ENCODE results near the gene GRPEL1.

The GRPEL1 gene

DNA sequence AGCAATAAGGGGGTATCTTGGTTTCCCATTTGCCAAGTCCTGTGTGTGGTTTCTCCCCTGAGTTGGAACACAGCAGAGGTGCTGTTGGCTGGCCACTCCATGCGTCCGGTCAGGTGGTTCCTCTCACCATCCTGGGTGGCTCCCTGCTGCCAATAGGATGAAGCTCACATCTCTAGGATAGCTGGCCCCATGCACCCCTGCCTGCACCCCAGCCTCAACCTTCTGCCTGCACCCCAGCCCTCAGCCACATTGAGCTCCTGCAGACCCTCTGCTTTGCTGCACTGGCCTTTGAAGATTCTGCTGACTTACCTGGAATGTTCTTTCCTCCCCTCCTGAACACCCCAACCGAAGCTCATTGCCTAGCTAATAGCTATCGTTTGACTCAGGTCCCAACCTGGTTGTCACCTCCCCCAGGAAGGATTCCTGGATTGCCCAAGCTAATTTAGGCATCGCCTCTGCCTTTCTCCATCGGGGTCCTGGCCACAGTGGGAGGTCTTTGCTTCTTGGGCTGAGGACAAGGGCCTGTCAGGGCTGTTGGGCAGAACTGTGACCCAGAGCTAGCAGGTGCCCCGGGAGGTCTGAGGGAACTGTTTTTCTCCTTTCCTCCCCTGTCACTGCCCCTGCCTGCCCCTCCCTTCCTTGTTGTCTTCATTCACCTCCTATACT is 36.6 kb upstream of the GRPEL1 start:
- TF ChIP-seq TCF12 (IDR thresholded peaks at IDR 0.05; ENCODE audit: low read depth) (no peak), EGR1 (IDR thresholded peaks at IDR 0.05) (no peak), ZBTB7A (IDR thresholded peaks at IDR 0.05; ENCODE audit: low read depth) (no peak), CEBPB (IDR thresholded peaks at IDR 0.05) (no peak), RAD21 (IDR thresholded peaks at IDR 0.05; ENCODE audit: low read depth) (no peak), EP300 (IDR thresholded peaks at IDR 0.05; ENCODE audit: borderline replicate concordance) (no peak), FOXM1 (IDR thresholded peaks at IDR 0.05; ENCODE audit: borderline replicate concordance, low read depth) (no peak), TEAD4 (IDR thresholded peaks at IDR 0.05) (no peak), YY1 (IDR thresholded peaks at IDR 0.05; ENCODE audit: low read depth) (no peak), TAF1 (IDR thresholded peaks at IDR 0.05; ENCODE audit: low read depth) (no peak), NFIC (IDR thresholded peaks at IDR 0.05) (no peak), CREB1 (IDR thresholded peaks at IDR 0.05; ENCODE audit: low read depth) (no peak)
- TF ChIP-seq, protein P1, sequence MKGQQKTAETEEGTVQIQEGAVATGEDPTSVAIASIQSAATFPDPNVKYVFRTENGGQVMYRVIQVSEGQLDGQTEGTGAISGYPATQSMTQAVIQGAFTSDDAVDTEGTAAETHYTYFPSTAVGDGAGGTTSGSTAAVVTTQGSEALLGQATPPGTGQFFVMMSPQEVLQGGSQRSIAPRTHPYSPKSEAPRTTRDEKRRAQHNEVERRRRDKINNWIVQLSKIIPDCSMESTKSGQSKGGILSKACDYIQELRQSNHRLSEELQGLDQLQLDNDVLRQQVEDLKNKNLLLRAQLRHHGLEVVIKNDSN (IDR thresholded peaks at IDR 0.05) = no peak
- TF ChIP-seq, protein P2, sequence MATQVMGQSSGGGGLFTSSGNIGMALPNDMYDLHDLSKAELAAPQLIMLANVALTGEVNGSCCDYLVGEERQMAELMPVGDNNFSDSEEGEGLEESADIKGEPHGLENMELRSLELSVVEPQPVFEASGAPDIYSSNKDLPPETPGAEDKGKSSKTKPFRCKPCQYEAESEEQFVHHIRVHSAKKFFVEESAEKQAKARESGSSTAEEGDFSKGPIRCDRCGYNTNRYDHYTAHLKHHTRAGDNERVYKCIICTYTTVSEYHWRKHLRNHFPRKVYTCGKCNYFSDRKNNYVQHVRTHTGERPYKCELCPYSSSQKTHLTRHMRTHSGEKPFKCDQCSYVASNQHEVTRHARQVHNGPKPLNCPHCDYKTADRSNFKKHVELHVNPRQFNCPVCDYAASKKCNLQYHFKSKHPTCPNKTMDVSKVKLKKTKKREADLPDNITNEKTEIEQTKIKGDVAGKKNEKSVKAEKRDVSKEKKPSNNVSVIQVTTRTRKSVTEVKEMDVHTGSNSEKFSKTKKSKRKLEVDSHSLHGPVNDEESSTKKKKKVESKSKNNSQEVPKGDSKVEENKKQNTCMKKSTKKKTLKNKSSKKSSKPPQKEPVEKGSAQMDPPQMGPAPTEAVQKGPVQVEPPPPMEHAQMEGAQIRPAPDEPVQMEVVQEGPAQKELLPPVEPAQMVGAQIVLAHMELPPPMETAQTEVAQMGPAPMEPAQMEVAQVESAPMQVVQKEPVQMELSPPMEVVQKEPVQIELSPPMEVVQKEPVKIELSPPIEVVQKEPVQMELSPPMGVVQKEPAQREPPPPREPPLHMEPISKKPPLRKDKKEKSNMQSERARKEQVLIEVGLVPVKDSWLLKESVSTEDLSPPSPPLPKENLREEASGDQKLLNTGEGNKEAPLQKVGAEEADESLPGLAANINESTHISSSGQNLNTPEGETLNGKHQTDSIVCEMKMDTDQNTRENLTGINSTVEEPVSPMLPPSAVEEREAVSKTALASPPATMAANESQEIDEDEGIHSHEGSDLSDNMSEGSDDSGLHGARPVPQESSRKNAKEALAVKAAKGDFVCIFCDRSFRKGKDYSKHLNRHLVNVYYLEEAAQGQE (IDR thresholded peaks at IDR 0.05; ENCODE audit: low read depth) = no peak
- TF ChIP-seq, protein P3, sequence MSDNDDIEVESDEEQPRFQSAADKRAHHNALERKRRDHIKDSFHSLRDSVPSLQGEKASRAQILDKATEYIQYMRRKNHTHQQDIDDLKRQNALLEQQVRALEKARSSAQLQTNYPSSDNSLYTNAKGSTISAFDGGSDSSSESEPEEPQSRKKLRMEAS (IDR thresholded peaks at IDR 0.05) = no peak

DNA sequence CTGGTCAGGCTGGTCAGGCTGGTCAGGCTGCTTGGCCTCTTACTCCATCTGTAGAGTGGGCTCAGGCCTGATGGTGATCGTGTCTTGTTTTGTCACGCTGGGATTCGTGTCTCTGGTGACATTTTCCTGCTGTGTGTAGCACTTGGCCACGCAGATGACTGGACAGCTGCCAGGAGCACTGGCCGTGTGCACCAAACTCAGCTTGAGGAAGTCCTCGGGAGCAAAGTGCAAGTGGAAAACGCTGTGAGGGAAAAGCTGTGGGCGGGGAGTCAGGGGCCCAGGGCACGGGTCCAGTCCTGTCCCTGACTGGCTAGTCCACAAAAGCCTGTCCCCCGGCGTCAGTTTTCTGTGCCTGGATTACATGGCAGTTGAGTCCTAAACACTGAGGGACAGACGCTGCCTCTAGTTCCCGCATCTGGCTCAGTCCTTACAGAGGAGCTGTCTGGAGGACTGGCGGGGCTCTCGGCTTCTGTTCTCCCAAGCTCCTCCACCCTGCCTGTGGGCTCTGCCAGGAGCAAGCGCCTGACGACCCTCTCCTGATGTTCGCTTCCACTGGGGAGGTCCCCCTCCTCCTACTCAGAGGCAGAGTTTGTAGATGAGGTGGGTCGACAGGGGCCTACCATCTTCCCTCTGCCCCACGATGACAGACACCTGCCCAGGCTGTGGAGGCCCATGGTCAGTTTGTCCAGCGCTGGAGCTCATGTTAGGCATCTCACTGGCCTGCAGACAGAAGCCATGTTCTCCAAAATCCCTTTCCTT is 35.9 kb upstream of the GRPEL1 start:
- TF ChIP-seq, protein P3 (IDR thresholded peaks at IDR 0.05) = peak; percentile 45; the same call in 1 of the 2 replicates
- TF ChIP-seq EP300 (IDR thresholded peaks at IDR 0.05; ENCODE audit: borderline replicate concordance) (no peak), TEAD4 (IDR thresholded peaks at IDR 0.05) (peak; percentile 30; the same call in 1 of the 2 replicates), NFIC (IDR thresholded peaks at IDR 0.05) (peak; percentile 67)

DNA sequence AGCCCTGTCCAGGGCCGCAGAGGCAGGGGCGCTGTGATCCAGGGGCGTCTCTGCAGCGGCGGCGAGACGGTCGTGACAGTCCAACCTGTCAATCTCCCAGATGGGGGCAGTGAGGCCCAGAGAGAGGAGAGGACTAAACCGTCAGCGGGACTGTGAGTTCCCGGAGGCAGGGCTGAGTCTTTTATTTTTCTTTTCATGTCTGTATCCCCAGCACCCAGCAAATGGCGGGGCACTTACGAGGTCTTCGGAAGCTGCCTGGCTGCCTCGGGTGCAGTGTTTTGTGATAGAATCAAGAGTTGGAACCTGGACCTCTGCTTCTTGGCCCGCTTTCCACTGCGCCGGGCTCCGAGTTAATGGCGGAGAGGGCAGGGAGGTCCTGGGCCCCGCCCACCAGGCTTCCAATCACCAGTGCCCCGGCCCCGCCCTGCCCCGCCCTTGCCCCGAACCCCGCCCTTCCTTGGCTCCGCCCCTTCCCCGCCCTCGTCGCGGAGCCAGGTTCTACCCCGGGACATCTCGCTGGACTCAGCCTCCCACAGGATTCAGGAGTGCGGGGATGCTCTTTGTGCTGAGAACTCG is 35.3 kb upstream of the GRPEL1 start:
- TF ChIP-seq TEAD4 (IDR thresholded peaks at IDR 0.05) (no peak), RAD21 (IDR thresholded peaks at IDR 0.05; ENCODE audit: low read depth) (no peak), YY1 (IDR thresholded peaks at IDR 0.05; ENCODE audit: low read depth) (peak; percentile 72), EGR1 (IDR thresholded peaks at IDR 0.05) (no peak), TCF12 (IDR thresholded peaks at IDR 0.05; ENCODE audit: low read depth) (no peak), CREB1 (IDR thresholded peaks at IDR 0.05; ENCODE audit: low read depth) (no peak), TAF1 (IDR thresholded peaks at IDR 0.05; ENCODE audit: low read depth) (peak; percentile 77; the same call in 1 of the 2 replicates)
- TF ChIP-seq, protein P3 (IDR thresholded peaks at IDR 0.05) = 0 out of 2 replicates have a peak, but pooled peaks have one; percentile 8

DNA sequence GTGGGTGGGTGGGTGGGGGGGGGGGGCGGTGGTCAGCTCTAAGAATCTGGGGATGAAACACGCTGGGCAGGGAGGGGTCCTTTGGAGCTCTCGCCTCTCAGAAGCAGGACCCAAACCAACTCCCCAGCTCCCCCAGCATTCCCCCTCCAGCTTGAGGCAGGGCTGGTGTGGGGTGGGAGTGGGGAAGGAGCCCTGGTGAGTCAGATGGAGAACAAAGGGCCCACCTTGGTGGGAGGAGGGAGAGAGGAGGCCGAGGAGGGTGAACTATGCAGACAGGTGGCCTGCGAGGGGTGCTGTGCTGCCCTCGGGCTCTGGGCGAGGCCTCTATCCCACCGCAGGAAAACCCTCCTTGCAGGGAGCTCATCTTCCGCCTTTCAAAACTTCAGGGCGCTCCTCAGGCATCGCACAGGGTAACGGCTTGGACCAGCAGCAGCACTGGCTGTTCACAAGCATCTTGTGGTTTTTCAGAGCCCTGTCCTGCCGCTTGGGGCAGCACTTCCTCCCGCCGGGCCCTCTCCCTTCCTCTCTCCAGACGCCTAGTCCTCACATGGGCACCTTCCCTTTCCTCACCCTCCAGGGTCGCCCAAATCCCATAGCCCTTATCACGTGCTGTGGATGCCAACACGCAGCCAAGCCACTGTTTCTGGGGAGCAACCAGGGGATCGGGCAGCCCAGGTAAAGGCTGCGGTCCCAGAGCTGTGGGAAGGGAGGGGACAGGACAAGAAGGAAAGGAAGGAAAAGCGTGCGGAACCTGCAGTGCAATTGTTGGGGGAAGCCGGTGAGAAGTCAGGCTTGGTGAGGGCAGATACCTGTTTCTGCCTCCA is 34.0 kb upstream of the GRPEL1 start:
- TF ChIP-seq CEBPB (IDR thresholded peaks at IDR 0.05) (no peak), EP300 (IDR thresholded peaks at IDR 0.05; ENCODE audit: borderline replicate concordance) (no peak), TCF12 (IDR thresholded peaks at IDR 0.05; ENCODE audit: low read depth) (no peak), CREB1 (IDR thresholded peaks at IDR 0.05; ENCODE audit: low read depth) (no peak), YY1 (IDR thresholded peaks at IDR 0.05; ENCODE audit: low read depth) (no peak), RAD21 (IDR thresholded peaks at IDR 0.05; ENCODE audit: low read depth) (no peak)
- TF ChIP-seq, protein P3 (IDR thresholded peaks at IDR 0.05) = no peak

DNA sequence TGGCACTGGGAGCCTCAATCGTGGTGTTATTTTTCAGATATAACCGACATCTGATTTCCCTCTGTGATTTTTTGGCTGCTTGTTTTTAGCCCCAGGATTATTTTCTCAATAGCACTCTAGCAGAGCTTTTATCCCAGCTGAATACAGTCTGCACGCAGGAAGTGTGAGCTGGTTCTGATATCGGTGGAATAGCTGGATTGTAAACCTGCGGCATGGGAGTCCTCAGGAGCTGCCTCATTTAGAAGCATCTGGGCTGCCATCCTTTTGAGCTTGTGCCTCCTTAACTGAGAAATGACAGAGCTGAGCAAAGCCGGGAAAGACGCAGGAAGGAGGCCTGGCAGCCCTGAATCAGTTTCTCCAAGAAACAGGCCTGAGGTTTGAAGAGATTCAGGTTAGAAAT is 28.4 kb upstream of the GRPEL1 start:
- TF ChIP-seq YY1 (IDR thresholded peaks at IDR 0.05; ENCODE audit: low read depth) (no peak), TAF1 (IDR thresholded peaks at IDR 0.05; ENCODE audit: low read depth) (no peak), RAD21 (IDR thresholded peaks at IDR 0.05; ENCODE audit: low read depth) (no peak), NFIC (IDR thresholded peaks at IDR 0.05) (no peak), EP300 (IDR thresholded peaks at IDR 0.05; ENCODE audit: borderline replicate concordance) (no peak), TEAD4 (IDR thresholded peaks at IDR 0.05) (no peak)
- TF ChIP-seq, protein P1 (IDR thresholded peaks at IDR 0.05) = no peak

DNA sequence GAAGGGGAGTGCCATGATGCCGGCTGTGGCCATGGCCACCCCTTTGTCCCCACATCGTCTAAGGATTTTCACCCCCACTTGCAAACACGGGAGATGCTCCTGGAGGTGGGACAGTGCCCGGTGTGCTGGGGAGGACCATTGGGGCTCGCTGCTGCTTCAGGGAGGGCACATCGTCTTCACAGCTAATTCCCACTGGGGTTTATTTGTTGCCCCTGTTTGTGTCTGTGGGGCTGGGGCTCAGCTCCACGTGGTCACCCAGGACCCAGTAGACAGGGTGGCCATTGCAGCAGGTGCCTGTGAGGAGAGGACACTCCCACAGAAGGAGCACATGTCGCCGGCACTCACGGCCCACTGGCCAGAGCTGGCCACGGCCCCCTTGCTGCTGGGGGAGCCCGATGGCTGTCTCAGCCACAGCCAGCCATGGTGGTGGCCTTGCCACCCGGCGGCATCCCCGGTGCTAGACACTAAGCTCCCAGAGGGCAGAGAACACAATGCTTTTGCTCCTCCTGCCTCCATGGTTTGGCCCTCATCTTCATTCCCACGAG is 27.8 kb upstream of the GRPEL1 start:
- TF ChIP-seq, protein P1 (IDR thresholded peaks at IDR 0.05) = no peak
- TF ChIP-seq FOXM1 (IDR thresholded peaks at IDR 0.05; ENCODE audit: borderline replicate concordance, low read depth) (no peak), TEAD4 (IDR thresholded peaks at IDR 0.05) (no peak), EGR1 (IDR thresholded peaks at IDR 0.05) (no peak), TCF12 (IDR thresholded peaks at IDR 0.05; ENCODE audit: low read depth) (no peak), YY1 (IDR thresholded peaks at IDR 0.05; ENCODE audit: low read depth) (no peak), TAF1 (IDR thresholded peaks at IDR 0.05; ENCODE audit: low read depth) (no peak), CREB1 (IDR thresholded peaks at IDR 0.05; ENCODE audit: low read depth) (no peak), ZBTB7A (IDR thresholded peaks at IDR 0.05; ENCODE audit: low read depth) (no peak), NFIC (IDR thresholded peaks at IDR 0.05) (no peak), RAD21 (IDR thresholded peaks at IDR 0.05; ENCODE audit: low read depth) (no peak)
- TF ChIP-seq, protein P3 (IDR thresholded peaks at IDR 0.05) = no peak
- TF ChIP-seq, protein P2 (IDR thresholded peaks at IDR 0.05; ENCODE audit: low read depth) = no peak

Data from Ishikawa (cell line).